IMR-90 (cell line): Measurements from ENCODE around the gene TMEM54. TPM values are rescaled to one million over a fixed set of nuclear protein-coding genes. Genes with fewer than 3 reads are reported as not detected.

ENCODE experiments used
- ATAC-seq: fragments of 200-7000 bp; cut with Tn5 transposase; 2 replicates; pipeline ENCODE4 v1.9.1; 2020; ENCODE audit warnings: low read depth, mild to moderate bottlenecking, moderate library complexity
- BruUV-seq: library from RNA; stranded (reverse); fragments of 400-500 nt; replicated peaks from 2 replicates; lab custom pipeline; 2021; lab: Mats Ljungman, UMichigan
- CTCF ChIA-PET: fragments of 300-600 bp; formaldehyde crosslinking; extraction: SDS; loops from one replicate; lab custom pipeline; 2021; ENCODE audit warnings: antibody characterized with exemption; lab: Yijun Ruan, JAX
- POLR2A ChIA-PET: fragments of 300-600 bp; sonication (Branson Sonifier 250); formaldehyde crosslinking; loops from one replicate; lab custom pipeline; 2022; ENCODE audit warnings: antibody characterized with exemption; ENCODE audit not compliant: unreplicated experiment; lab: Charles Lee
- DNase-seq: peaks from one replicate; pipeline ENCODE4 v3.0.0; 2013
- H2AFZ ChIP-seq: replicated peaks from 2 replicates; pipeline ENCODE3; 2013; ENCODE audit warnings: low read length, mild to moderate bottlenecking; ENCODE audit not compliant: poor library complexity
- H2AK5ac ChIP-seq: 2 replicates; pipeline ENCODE4 v1.6.1; 2013; ENCODE audit warnings: low read depth, low read length, inconsistent platforms
- H2AK9ac ChIP-seq: replicated peaks from 2 replicates; pipeline ENCODE3; 2013; ENCODE audit warnings: mild to moderate bottlenecking, low read depth, low read length, moderate library complexity; ENCODE audit not compliant: poor library complexity
- H2BK120ac ChIP-seq: 2 replicates; pipeline ENCODE4 v1.6.1; 2013; ENCODE audit warnings: low read depth, low read length, inconsistent platforms
- H2BK15ac ChIP-seq: 3 replicates; pipeline ENCODE4 v1.6.1; 2013; ENCODE audit warnings: low read depth, low read length, inconsistent platforms
- H2BK20ac ChIP-seq: 2 replicates; pipeline ENCODE4 v1.6.1; 2013; ENCODE audit warnings: low read depth, mild to moderate bottlenecking, inconsistent platforms, low read length, moderate library complexity
- H2BK5ac ChIP-seq: 2 replicates; pipeline ENCODE4 v1.6.1; 2013; ENCODE audit warnings: mild to moderate bottlenecking, low read depth, low read length, inconsistent platforms; ENCODE audit not compliant: poor library complexity, severe bottlenecking
- H3K14ac ChIP-seq: replicated peaks from 2 replicates; pipeline ENCODE4 v1.6.1; 2013; ENCODE audit warnings: low read depth, low read length, inconsistent platforms
- H3K18ac ChIP-seq: 2 replicates; pipeline ENCODE4 v1.6.1; 2013; ENCODE audit warnings: low read depth, low read length, control low read depth
- H3K23ac ChIP-seq: 2 replicates; pipeline ENCODE4 v1.6.1; 2013; ENCODE audit warnings: low read depth, low read length, inconsistent platforms
- H3K27ac ChIP-seq: 2 replicates; pipeline ENCODE4 v1.5.1; 2013; ENCODE audit warnings: mild to moderate bottlenecking, control low read depth, low read length; ENCODE audit not compliant: insufficient read depth
- H3K27me3 ChIP-seq: 2 replicates; pipeline ENCODE4 v1.6.1; 2013; ENCODE audit warnings: low read length; ENCODE audit not compliant: control insufficient read depth, insufficient read depth
- H3K36me3 ChIP-seq: 2 replicates; pipeline ENCODE4 v1.6.1; 2013; ENCODE audit warnings: low read length, mixed read lengths; ENCODE audit not compliant: control insufficient read depth, insufficient read depth
- H3K4ac ChIP-seq: 2 replicates; pipeline ENCODE4 v1.6.1; 2013; ENCODE audit warnings: low read depth, low read length, inconsistent platforms
- H3K4me1 ChIP-seq: 2 replicates; pipeline ENCODE4 v1.6.1; 2013; ENCODE audit warnings: low read length, mixed read lengths; ENCODE audit not compliant: control insufficient read depth, insufficient read depth
- H3K4me2 ChIP-seq: 2 replicates; pipeline ENCODE4 v1.6.1; 2013; ENCODE audit warnings: low read depth, mild to moderate bottlenecking, control low read depth, low read length, moderate library complexity
- H3K4me3 ChIP-seq: 2 replicates; pipeline ENCODE4 v1.5.1; 2013; ENCODE audit warnings: low read depth, mild to moderate bottlenecking, control low read depth, low read length, moderate library complexity; ENCODE audit not compliant: insufficient read depth
- H3K56ac ChIP-seq: 2 replicates; pipeline ENCODE4 v1.6.1; 2013; ENCODE audit warnings: low read length, inconsistent platforms; ENCODE audit not compliant: insufficient read depth; ENCODE audit errors: extremely low read depth
- H3K79me1 ChIP-seq, 2 experiments: 2 replicates each; pipeline ENCODE4 v1.6.1; 2013; ENCODE audit warnings: low read length in 2 of 2, inconsistent platforms in 1 of 2, low read depth in 1 of 2
- H3K9ac ChIP-seq: 2 replicates; pipeline ENCODE4 v1.6.1; 2013; ENCODE audit warnings: low read depth, low read length, control low read depth
- H3K9me1 ChIP-seq: 2 replicates; pipeline ENCODE4 v1.6.1; 2013; ENCODE audit warnings: low read length, inconsistent platforms; ENCODE audit not compliant: insufficient read depth
- H3K9me3 ChIP-seq: 2 replicates; pipeline ENCODE4 v1.6.1; 2013; ENCODE audit warnings: low read length; ENCODE audit not compliant: control insufficient read depth, insufficient read depth
- H4K20me1 ChIP-seq: 2 replicates; pipeline ENCODE4 v1.6.1; 2013; ENCODE audit warnings: low read length, inconsistent platforms; ENCODE audit not compliant: insufficient read depth
- H4K5ac ChIP-seq: 2 replicates; pipeline ENCODE4 v1.6.1; 2013; ENCODE audit warnings: mild to moderate bottlenecking, low read depth, low read length, control low read depth
- H4K8ac ChIP-seq, 2 experiments: 2 replicates each; pipeline ENCODE4 v1.6.1; 2013; ENCODE audit warnings: low read depth in 2 of 2, low read length in 2 of 2, control low read depth in 1 of 2, inconsistent platforms in 1 of 2
- H4K91ac ChIP-seq: 2 replicates; pipeline ENCODE4 v1.6.1; 2013; ENCODE audit warnings: low read depth, low read length, inconsistent platforms; ENCODE audit not compliant: insufficient read depth
- BHLHE40 ChIP-seq: fragments of 150-350 bp; IDR thresholded peaks from 2 replicates; pipeline ENCODE4 v1.6.1; 2016; ENCODE audit warnings: mild to moderate bottlenecking, low read depth, low read length
- CTCF ChIP-seq: conservative IDR thresholded peaks from 2 replicates; pipeline ENCODE4 v1.5.1; 2012; ENCODE audit warnings: mild to moderate bottlenecking, low read depth, low read length, improper control_type of control experiment
- ELK1 ChIP-seq: fragments of 150-350 bp; IDR thresholded peaks from 2 replicates; pipeline ENCODE4 v1.6.1; 2016; ENCODE audit warnings: low read depth, mild to moderate bottlenecking, low read length, moderate library complexity, borderline replicate concordance
- FOS ChIP-seq: fragments of 150-350 bp; IDR thresholded peaks from 2 replicates; pipeline ENCODE4 v1.6.1; 2016; ENCODE audit warnings: low read depth, low read length
- MAFK ChIP-seq: IDR thresholded peaks from 2 replicates; pipeline ENCODE4 v1.6.1; 2012; ENCODE audit warnings: low read depth, low read length, improper control_type of control experiment
- MAZ ChIP-seq: IDR thresholded peaks from 2 replicates; pipeline ENCODE4 v1.6.1; 2012; ENCODE audit warnings: low read depth, mild to moderate bottlenecking, low read length, improper control_type of control experiment, moderate library complexity, borderline replicate concordance
- POLR2A ChIP-seq: IDR thresholded peaks from 2 replicates; pipeline ENCODE4 v1.6.1; 2012; ENCODE audit warnings: mild to moderate bottlenecking, low read depth, low read length
- RAD21 ChIP-seq: IDR thresholded peaks from 2 replicates; pipeline ENCODE4 v1.6.1; 2012; ENCODE audit warnings: low read length, improper control_type of control experiment
- RCOR1 ChIP-seq: IDR thresholded peaks from 2 replicates; pipeline ENCODE4 v1.6.1; 2012; ENCODE audit warnings: mild to moderate bottlenecking, low read length, improper control_type of control experiment; ENCODE audit not compliant: insufficient replicate concordance
- USF2 ChIP-seq: fragments of 150-350 bp; IDR thresholded peaks from 2 replicates; pipeline ENCODE4 v1.6.1; 2017; ENCODE audit warnings: mild to moderate bottlenecking, antibody characterized with exemption, low read length, low read depth
- WGBS, 2 experiments: methylation state at CpG; one replicate each; pipeline versions ENCODE4 v1.1.5 to v1.1.7; 2013; ENCODE audit warnings: missing lambda C conversion rate in 2 of 2; ENCODE audit not compliant: insufficient read length in 1 of 2; ENCODE audit errors: extremely low coverage in 2 of 2; 5-methylcytosine and 5-hydroxymethylcytosine counted together
- dilution Hi-C: fragments of 300-500 bp; cut with HindIII; formaldehyde crosslinking; loops from one replicate; pipeline ENCODE4 v1.14.3; 2018; ENCODE audit warnings: low sequenced_read_pairs; ENCODE audit not compliant: unreplicated experiment
- in situ Hi-C: fragments of 300-500 bp; cut with MboI; formaldehyde crosslinking; loops from 3 replicates; pipeline ENCODE4 v1.14.3; 2019; ENCODE audit warnings: low sequenced_read_pairs, inconsistent platforms, mixed read lengths
- intact Hi-C: fragments of 100-400 bp; cut with micrococcal nuclease; formaldehyde crosslinking; loops from 2 replicates; pipeline ENCODE4 v1.10.0; 2022
- polyA plus RNA-seq, 3 experiments: library from polyadenylated mRNA; depleted of rRNA; stranded (reverse); fragments of >200 nt; gene quantifications; 2 replicates each; pipeline ENCODE4 v1.2.3, GENCODE V29; 2012; ENCODE audit warnings: low replicate concordance in 1 of 3
- total RNA-seq: library from RNA; depleted of rRNA; stranded (reverse); fragments of >200 nt; gene quantifications from 2 replicates; pipeline ENCODE4 v1.2.3, GENCODE V29; 2012

The TMEM54 gene
- total and polyA plus RNA-seq, 2 of the 4 experiments (the other 2 are of a cell fraction): 25.5 to 75.2 TPM

GRCh38 chr1:32891630-32892029 lies 9.6 kb downstream of the TMEM54 start:
- in situ Hi-C loops: no loop called here
- H3K9me3 ChIP-seq: peaks cover 2% of the 10 kb centered on the region; the same call in 1 of the 2 replicates
- no peaks in the 10 kb centered on the region for H3K79me1 ChIP-seq
- no peak overlapping the region for H2BK120ac ChIP-seq
- no peak overlapping the region for H2AK9ac ChIP-seq
- H3K4me1 ChIP-seq: no peaks in the 10 kb centered on the region; the same call in 1 of the 2 replicates
- H4K91ac ChIP-seq: no peak overlapping the region
- BruUV-seq: no TSS peak
- ChIA-PET POLR2A (no interaction called here), CTCF (interaction anchor here (1.6 kb wide), 1 partner anchor 15 kb away, joined by 4 read pairs; no protein-coding TSS in a partner anchor)
- H2BK5ac ChIP-seq: no peak overlapping the region
- no peak overlapping the region for H2AFZ ChIP-seq
- TF ChIP-seq RCOR1 (no peak), FOS (no peak), USF2 (no peak), MAFK (no peak), MAZ (no peak), BHLHE40 (no peak), ELK1 (no peak), POLR2A (no peak), CTCF (no peak), RAD21 (no peak)
- peaks cover 45% of the 10 kb centered on the region for H3K27me3 ChIP-seq
- H3K23ac ChIP-seq: no peak overlapping the region; the same call in 1 of the 2 replicates
- DNase-seq: no peak
- no peak overlapping the region for H3K4me3 ChIP-seq
- no peak overlapping the region for H3K4ac ChIP-seq
- H3K36me3 ChIP-seq: no peaks in the 10 kb centered on the region; the same call in 1 of the 2 replicates
- H4K20me1 ChIP-seq: peaks cover 3% of the 10 kb centered on the region; the same call in 1 of the 2 replicates
- 57% methylated on average over 1 of the region's 3 CpGs; no CpG with 5 or more reads in 1 of the 2 experiments for WGBS, 2 experiments
- peaks cover 4% of the 10 kb centered on the region; the same call in 1 of the 2 replicates for H3K9me1 ChIP-seq
- H2AK5ac ChIP-seq: no peak overlapping the region
- H3K4me2 ChIP-seq: no peak overlapping the region
- no peak overlapping the region for H2BK20ac ChIP-seq
- no peak overlapping the region for H2BK15ac ChIP-seq
- intact Hi-C loops: no loop called here
- no peak overlapping the region for H4K8ac ChIP-seq
- dilution Hi-C loops: no loop called here
- H3K27ac ChIP-seq: no peak overlapping the region
- H3K56ac ChIP-seq: no peak overlapping the region
- H3K14ac ChIP-seq: no peak overlapping the region
- H3K9ac ChIP-seq: no peak overlapping the region
- H3K18ac ChIP-seq: no peak overlapping the region
- H4K5ac ChIP-seq: no peak overlapping the region
- no peak for ATAC-seq
